Measurements from ENCODE around the gene RPL9.
"Not testable (repeated sequence)": the region's sequence is repeated elsewhere in the genome, so short reads cannot be mapped to it uniquely, and the experiment has no call there.

RPL9 gene

DNA sequence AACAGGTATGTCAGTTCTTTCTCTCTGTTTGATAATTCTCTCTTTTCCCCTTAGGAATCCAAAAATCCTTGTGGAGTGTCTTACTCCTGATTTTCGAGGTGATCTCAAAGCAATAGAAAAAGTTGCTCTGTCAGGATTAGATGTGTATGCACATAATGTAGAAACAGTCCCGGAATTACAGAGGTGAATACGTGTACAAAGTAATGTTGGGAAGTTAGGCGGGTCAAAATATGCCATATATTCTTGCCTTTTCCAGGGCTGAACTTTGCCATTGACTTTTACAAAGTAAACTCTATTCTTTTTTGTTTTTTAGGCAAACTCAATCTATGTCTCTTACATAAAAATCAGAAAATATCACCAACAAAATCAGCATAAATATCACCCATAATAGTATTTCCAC is 8.7 kb upstream of the RPL9 start:
- H3K4me3 ChIP-seq (ENCODE audit: low read depth, low read length) = no peak overlapping the region
- in situ Hi-C loops (cut with HindIII; ENCODE audit: low sequenced_read_pairs) = loop anchor here (5.0 kb wide), 1 partner anchor 40 kb away; no protein-coding TSS in a partner anchor
- TF ChIP-seq, protein P1, sequence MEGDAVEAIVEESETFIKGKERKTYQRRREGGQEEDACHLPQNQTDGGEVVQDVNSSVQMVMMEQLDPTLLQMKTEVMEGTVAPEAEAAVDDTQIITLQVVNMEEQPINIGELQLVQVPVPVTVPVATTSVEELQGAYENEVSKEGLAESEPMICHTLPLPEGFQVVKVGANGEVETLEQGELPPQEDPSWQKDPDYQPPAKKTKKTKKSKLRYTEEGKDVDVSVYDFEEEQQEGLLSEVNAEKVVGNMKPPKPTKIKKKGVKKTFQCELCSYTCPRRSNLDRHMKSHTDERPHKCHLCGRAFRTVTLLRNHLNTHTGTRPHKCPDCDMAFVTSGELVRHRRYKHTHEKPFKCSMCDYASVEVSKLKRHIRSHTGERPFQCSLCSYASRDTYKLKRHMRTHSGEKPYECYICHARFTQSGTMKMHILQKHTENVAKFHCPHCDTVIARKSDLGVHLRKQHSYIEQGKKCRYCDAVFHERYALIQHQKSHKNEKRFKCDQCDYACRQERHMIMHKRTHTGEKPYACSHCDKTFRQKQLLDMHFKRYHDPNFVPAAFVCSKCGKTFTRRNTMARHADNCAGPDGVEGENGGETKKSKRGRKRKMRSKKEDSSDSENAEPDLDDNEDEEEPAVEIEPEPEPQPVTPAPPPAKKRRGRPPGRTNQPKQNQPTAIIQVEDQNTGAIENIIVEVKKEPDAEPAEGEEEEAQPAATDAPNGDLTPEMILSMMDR (IDR thresholded peaks at IDR 0.05; ENCODE audit: low read depth, low read length, missing control alignments) = no peak
- no peak for DNase-seq (ENCODE audit: low read depth)

DNA sequence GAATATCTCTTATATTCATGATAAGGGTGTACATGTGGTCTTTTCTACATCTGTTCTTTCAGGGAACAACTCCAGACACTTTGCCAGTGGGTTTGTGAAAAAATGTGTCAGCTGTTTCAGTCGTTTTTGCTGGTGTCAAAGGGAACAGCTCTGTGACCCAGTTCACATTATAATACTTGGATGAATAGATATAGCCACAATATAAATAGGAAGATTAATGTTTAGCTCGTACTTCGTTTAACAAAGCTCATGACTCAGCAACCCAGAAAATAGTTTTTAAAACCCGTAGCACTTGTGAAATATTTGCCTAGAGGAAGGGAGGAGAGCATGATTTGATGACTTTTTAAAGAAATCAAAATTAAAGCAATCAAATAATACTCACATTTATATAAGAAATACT is 8.0 kb upstream of the RPL9 start:
- TF ChIP-seq, protein P1 (IDR thresholded peaks at IDR 0.05; ENCODE audit: low read depth, low read length, missing control alignments) = no peak
- in situ Hi-C loops (cut with HindIII; ENCODE audit: low sequenced_read_pairs) = loop anchor here (5.0 kb wide), 1 partner anchor 41 kb away; no protein-coding TSS in a partner anchor
- no peak for DNase-seq (ENCODE audit: low read depth)
- no peak overlapping the region for H3K4me3 ChIP-seq (ENCODE audit: low read depth, low read length)

DNA sequence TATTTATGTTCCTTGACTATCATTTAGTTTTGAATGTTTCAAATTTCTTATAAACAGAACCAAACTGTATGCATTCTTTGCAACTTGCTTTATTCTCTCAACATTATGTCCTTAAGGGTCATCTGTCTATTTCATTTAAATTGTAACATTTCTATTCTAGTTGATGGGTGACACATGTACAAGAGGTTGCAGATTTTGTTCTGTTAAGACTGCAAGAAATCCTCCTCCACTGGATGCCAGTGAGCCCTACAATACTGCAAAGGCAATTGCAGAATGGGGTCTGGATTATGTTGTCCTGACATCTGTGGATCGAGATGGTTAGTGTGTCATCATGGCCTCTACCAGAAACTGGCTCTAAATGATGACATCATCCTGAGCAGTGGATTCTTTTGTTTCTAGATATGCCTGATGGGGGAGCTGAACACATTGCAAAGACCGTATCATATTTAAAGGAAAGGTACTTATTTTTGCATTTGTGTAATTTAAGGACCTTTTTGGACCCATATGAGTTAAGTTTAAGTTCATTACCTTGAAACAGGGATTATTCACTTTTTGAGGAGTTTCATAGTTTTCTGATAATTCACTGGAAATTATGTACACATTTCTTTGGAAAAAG is 6.3 kb upstream of the RPL9 start:
- TF ChIP-seq, protein P1 (IDR thresholded peaks at IDR 0.05; ENCODE audit: low read depth, low read length, missing control alignments) = no peak
- no peak overlapping the region for H3K4me3 ChIP-seq (ENCODE audit: low read depth, low read length)
- in situ Hi-C loops (cut with HindIII; ENCODE audit: low sequenced_read_pairs) = loop anchor here (5.0 kb wide), 1 partner anchor 42 kb away; no protein-coding TSS in a partner anchor
- DNase-seq (ENCODE audit: low read depth) = peak; percentile 46

DNA sequence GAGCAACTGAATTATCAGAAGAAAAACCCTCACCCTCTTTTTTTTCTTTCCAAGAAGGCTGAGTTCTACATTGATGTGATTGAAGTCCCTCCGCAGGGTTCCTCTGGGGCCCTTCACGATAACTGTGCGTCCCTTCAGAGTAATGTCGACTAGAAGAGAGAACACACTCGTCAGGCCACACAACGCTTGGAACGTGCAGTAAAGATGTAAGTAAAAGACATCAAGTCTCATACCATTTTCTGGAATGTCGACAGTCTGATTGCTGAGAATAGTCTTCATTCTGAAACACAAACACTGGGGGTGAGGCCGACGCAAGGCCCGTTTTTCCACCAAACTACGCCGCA is 589 bp downstream of the RPL9 start:
- in situ Hi-C loops (cut with HindIII; ENCODE audit: low sequenced_read_pairs); DNase-seq (ENCODE audit: low read depth): not testable (repeated sequence)
- H3K4me3 ChIP-seq (ENCODE audit: low read depth, low read length) = peak overlapping the region; percentile 81

DNA sequence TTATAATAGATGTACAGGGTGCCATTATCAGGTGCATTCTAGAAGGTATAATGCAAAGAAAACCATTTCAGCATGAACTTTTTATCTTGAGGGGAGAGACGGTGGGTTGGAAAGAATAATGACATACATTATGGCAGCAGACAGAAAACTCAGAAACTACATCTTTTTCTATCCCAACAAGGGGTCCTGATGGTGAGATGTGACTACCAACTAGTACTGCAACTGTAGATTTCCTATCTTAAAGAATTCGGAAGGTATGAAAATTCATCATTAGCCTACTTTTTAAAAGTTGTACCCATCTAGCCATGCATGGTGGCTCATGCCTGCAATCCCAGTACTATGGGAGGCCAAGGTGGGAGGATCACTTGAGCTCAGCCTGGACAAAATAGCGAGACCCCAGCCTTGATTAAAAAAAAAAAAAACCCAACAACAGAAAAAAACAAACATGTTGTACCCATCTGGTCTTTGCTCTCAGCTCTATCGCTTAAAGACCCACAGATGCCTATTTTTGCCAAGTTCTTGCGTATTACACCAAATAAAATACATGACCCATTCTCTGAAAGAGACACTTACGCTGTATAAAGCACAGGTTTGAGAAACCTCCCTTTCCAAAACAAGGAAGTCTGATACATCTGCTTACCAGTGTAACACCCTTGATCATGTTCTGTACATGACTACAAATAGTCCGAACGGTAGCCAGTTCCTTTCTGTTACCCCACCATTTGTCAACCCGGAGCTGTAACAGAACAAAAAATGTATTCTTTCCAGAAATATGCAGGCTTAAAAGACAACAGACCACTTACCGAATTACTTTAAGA is 1.6 kb downstream of the RPL9 start:
- in situ Hi-C loops (cut with HindIII; ENCODE audit: low sequenced_read_pairs) = no loop called here

DNA sequence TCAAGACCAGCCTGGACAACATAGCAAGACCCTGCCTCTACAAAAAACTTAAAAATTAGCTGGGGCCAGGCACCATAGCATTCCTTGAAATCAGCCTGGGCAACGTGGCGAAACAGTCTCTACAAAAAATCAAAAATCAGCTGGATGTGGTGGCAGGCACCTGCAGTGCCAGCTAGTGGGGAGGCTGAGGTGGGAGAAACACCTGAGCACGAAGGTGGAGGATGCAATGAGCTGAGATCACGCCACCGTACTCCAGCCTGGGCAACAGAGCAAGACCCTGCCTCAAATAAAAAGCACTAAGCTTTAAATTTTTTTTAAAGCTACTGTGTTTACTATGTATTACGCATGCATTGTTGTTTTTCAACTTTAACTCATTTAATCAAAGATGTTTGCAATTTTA is 3.2 kb downstream of the RPL9 start:
- no peak overlapping the region for H3K4me3 ChIP-seq (ENCODE audit: low read depth, low read length)
- no peak for DNase-seq (ENCODE audit: low read depth)
- TF ChIP-seq, protein P1 (IDR thresholded peaks at IDR 0.05; ENCODE audit: low read depth, low read length, missing control alignments) = no peak
- in situ Hi-C loops (cut with HindIII; ENCODE audit: low sequenced_read_pairs) = no loop called here

More for the DNA sequence above, 1.6 kb downstream of the RPL9 start:
- H3K4me3 ChIP-seq (ENCODE audit: low read depth, low read length) = peak overlapping the region; percentile 81
- DNase-seq (ENCODE audit: low read depth) = no peak
- TF ChIP-seq, protein P1 (IDR thresholded peaks at IDR 0.05; ENCODE audit: low read depth, low read length, missing control alignments) = no peak

DNA sequence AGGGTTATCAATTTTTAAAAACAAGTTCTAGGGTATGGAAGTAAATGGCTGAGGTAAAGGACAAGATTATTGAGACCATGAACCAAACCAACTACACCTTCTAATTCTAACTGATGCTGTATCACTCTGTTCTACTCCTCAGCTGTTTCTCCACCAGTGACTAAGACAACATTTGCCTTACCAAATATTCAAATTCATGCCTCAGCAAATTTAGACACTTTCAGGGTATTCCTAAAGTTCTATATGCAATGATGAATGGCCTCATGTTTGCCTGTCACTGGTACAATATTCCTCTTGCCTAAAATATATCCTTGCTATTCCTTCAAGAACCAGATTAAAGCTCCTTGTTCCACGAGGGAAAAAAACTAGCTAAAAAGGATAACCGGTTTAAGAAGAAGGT is 5.0 kb downstream of the RPL9 start:
- TF ChIP-seq, protein P1 (IDR thresholded peaks at IDR 0.05; ENCODE audit: low read depth, low read length, missing control alignments) = no peak

More for the DNA sequence above, 5.0 kb downstream of the RPL9 start:
- no peak overlapping the region for H3K4me3 ChIP-seq (ENCODE audit: low read depth, low read length)
- no peak for DNase-seq (ENCODE audit: low read depth)
- in situ Hi-C loops (cut with HindIII; ENCODE audit: low sequenced_read_pairs) = no loop called here
